ENCODE measurements around the gene PEX7.
"Not testable (repeated sequence)": the region's sequence is repeated elsewhere in the genome, so short reads cannot be mapped to it uniquely, and the experiment has no call there.

The PEX7 gene

DNA sequence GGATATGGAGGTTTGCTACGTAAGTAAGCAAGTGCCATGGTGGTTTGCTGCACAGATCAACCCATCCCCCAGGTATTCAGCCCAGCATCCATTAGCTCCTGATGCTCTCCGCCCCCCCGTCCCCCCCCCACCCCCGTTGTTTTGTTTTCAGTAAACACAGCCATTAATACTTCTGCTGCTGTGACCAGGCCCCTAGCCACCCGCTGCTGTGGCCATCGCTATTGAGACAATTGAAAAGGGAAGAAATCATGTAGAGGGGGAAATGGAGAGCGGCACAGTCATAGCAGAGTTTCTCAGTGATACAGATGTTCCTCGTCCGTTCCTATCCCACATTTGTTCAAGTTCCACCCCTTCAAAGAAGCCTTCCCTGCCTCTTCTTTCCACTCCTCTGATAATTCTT, 124.6 kb downstream of the PEX7 start:
- TF ChIP-seq, protein P1, sequence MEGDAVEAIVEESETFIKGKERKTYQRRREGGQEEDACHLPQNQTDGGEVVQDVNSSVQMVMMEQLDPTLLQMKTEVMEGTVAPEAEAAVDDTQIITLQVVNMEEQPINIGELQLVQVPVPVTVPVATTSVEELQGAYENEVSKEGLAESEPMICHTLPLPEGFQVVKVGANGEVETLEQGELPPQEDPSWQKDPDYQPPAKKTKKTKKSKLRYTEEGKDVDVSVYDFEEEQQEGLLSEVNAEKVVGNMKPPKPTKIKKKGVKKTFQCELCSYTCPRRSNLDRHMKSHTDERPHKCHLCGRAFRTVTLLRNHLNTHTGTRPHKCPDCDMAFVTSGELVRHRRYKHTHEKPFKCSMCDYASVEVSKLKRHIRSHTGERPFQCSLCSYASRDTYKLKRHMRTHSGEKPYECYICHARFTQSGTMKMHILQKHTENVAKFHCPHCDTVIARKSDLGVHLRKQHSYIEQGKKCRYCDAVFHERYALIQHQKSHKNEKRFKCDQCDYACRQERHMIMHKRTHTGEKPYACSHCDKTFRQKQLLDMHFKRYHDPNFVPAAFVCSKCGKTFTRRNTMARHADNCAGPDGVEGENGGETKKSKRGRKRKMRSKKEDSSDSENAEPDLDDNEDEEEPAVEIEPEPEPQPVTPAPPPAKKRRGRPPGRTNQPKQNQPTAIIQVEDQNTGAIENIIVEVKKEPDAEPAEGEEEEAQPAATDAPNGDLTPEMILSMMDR (IDR thresholded peaks at IDR 0.05; ENCODE audit: extremely low read depth, missing control alignments), result no peak
- DNase-seq (ENCODE audit: low spot score), result no peak

- DNase-seq (ENCODE audit: low spot score), result not testable (repeated sequence)
Measured at GRCh38 chr6:136949957-136950356, 127.6 kb downstream of the PEX7 start.

DNA sequence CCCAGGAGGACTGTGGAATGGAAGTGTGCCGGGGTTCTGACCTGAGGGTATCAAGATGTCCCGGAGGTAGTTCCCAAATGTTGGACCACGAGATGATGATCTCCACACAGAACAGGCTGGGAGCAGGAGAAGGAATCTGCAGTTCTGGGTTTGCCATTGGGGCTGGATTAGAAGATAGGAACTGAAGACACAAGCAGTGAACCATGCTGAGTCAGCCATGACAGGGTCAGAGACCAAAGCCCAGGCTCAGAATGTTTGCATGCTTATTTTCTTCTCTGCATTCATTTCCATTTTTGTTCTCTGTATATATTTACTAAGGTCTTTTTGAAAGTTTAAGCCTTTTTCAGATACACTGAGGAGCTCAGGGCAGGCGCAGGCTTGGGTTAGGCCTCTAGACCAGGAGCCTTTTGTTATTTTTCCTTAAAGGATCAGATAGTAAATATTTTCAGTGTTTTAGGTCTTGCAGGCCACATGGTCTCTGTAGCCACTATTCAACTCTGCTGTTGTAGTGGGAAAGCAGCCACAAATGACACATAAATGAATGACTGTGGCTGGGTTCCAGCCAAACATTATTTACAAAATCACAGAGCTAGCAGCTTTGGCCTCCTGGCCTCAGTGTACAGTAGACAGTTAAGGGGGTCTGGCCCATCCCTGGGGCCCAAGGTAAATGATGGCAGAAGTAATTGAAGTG, 128.2 kb downstream of the PEX7 start:
- DNase-seq (ENCODE audit: low spot score), result no peak
- TF ChIP-seq, protein P1 (IDR thresholded peaks at IDR 0.05; ENCODE audit: extremely low read depth, missing control alignments), result no peak

DNA sequence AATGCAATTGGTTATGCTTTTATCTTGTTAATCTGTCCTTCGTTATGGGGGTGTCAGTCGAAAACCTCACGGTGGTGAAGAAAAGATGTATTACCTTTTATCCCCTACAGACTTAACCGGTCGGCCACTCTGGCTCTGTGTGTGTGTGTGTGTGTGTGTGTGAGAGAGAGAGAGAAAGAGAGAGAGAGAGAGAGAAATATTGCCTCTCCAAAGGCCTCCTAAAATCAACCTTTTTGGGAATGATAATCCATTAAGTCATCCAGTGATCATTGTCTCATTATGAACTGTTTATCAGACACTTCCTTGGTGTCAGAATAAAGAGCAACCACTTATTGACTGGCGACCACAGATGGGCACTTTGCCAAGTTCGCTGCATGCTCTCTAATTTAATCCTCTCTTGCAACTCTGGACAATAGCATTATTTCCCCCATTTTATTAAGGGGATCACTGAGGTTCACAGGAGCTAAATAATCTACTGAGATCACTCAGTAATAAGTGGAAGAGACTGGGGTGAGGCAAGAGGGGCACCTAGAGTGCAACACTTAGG, 130.4 kb downstream of the PEX7 start:
- TF ChIP-seq, protein P1 (IDR thresholded peaks at IDR 0.05; ENCODE audit: extremely low read depth, missing control alignments), result no peak
- no peak for DNase-seq (ENCODE audit: low spot score)

DNA sequence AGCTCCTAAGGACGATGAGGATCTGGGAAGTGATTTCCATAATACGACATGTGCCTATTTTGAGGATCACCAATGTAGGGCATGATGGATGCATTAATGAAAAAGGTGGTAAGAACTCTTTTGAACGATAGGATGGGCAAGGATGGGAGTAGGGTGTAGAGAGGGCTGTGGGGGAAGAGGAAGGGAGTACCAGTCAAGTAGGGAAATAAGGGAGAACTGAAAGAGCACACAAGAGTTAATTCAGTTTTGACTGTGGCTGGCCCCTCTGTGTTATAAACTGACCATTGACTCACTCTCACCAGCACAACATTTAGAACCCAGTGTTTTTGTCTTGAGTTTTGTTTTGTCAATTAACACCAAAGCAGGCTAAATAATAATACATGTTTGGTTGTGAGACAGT, 132.7 kb downstream of the PEX7 start:
- TF ChIP-seq, protein P1 (IDR thresholded peaks at IDR 0.05; ENCODE audit: extremely low read depth, missing control alignments), result no peak
- DNase-seq (ENCODE audit: low spot score), result no peak

DNA sequence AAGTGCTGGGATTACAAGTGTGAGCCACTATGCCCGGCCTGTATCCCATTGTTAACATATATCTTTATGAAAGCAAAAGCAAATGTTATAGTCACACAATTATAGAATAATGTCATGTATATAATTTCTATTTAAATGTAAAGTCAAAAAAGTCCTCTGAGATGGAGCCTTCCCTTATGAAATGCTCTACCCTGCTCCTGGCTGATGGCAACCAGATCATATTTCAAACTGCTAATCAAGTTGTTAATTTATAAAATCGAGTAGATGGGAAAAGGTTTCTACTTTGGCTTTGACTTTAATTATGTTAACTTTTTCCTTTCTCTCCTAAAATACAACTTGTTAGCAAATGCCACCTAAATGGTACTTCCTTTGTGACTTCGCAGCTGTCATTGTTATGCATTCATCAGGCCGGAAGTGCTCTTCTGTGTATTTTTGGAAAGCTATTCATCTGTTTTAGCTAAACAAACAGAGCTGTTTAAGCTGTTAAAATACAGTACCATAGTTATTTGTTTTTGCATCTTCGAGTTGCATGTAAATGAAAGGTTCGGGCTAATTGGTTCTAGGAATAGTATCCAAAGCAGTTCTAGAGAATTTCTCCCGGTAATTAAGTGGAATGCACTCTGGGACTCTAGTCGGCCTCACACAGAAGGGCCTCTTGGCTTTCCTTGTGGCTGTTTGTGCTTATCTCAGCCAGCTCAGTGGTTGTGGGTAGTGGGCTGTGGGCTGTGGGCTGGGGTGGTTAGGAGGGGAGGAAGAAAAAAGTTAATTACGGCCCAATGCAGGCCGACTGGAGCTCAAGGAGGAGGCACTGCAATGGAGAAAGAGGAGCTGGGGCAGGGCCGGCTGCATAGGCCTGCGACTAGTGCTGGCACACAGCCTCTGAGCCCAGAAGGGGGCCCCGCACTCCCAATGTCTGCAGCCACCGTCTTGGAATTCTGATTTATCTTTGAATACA, 134.5 kb downstream of the PEX7 start:
- DNase-seq (ENCODE audit: low spot score), result no peak
- TF ChIP-seq, protein P1 (IDR thresholded peaks at IDR 0.05; ENCODE audit: extremely low read depth, missing control alignments), result no peak

- TF ChIP-seq, protein P1 (IDR thresholded peaks at IDR 0.05; ENCODE audit: extremely low read depth, missing control alignments), result no peak
- no peak for DNase-seq (ENCODE audit: low spot score)
Measured at GRCh38 chr6:136958168-136958567, 135.8 kb downstream of the PEX7 start.

Data from GM20000 (cell line).